ENCODE results near the gene ENTPD2.
A peak's percentile ranks its signal among the peaks of the same experiment; 100 is the strongest.

The ENTPD2 gene

DNA sequence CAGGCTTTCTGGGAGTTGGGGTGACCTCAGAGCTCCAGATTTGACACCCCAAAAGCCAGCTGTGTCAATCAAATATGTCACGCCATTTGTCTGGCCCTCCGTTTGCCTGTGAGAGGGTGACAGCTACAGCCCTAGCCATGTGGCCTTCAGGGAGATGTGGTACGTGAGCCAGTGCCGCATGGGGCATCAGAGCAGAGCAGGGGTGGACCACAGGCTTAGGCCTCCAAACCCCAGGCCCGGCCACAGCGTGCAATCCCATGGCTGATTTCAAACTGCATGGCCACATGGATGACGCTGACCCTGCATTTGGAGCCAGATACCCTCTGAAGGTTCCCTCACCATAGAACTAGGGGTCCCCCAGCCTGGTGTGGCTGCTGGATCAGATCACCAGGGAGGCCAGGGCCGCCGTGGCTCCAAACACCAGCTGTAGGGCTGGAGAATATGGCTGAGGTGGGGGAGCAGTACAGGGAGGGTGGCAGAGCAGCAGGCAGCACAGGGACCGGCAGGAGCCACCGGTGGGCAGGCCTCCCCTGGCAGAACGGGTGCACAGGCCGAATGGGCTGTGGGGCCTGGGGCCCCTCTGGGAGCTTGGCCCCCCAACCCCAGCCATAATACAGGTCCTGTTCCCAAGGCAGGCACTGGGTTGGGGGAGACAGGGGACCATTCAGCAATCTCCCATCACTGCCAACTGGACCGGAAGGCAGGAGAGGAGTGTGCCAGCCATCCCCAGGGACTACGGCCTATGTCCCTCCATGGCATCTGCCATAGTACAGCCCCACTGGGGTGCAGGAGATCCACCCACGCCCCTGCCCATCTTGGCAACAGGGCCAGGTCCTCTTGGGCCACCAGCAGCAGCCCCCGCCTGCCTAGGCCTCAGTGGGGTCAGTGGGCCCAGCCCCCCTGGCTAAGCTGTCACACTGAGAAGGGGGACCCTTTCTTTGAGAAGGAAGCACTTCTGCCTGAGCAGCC lies 15.0 kb upstream of the ENTPD2 start:
- no peak for DNase-seq (ENCODE audit: low spot score)
- TF ChIP-seq CTCF (IDR thresholded peaks at IDR 0.05; ENCODE audit: borderline replicate concordance, control extremely low read depth, extremely low read depth, insufficient read depth, missing control alignments): no peak
- in situ Hi-C loops (cut with MboI; ENCODE audit: low sequenced_read_pairs, unreplicated experiment): no loop called here

DNA sequence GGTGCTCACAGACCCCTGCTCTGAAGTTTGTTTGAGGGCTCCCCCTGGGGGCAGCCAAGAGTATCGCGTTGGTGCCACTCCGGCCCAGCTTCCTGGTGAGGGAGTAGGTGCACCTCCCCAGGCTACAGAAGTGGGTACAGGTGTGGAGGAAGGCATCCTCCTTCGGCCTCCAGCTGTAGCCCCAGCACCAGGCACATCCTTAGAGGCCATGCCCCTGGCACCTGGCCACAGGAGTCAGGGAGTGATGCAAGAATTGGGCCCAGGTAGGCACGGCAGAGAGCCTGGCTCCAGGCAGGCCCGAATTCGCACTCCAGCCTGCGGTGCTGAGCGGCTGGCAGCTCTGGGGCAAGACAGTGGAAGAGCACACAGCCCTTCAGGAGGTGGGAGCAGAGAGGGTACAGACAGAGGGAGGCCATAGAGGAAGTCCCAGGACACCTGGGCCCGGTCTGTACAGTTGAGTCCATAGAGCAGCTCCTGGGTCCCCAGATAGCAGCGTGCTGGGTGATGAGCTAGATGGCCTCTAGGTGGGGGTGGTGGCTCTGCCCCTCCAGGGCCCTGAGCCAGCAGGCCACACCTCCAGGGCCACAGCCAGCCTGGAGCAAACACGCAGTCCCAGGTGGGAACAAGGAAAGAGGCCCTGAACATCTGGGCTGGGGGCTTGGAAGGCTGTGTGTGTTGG lies 14.1 kb upstream of the ENTPD2 start:
- peak; percentile 76 for TF ChIP-seq CTCF (IDR thresholded peaks at IDR 0.05; ENCODE audit: borderline replicate concordance, control extremely low read depth, extremely low read depth, insufficient read depth, missing control alignments)
- DNase-seq (ENCODE audit: low spot score): peak; percentile 90
- in situ Hi-C loops (cut with MboI; ENCODE audit: low sequenced_read_pairs, unreplicated experiment): no loop called here

DNA sequence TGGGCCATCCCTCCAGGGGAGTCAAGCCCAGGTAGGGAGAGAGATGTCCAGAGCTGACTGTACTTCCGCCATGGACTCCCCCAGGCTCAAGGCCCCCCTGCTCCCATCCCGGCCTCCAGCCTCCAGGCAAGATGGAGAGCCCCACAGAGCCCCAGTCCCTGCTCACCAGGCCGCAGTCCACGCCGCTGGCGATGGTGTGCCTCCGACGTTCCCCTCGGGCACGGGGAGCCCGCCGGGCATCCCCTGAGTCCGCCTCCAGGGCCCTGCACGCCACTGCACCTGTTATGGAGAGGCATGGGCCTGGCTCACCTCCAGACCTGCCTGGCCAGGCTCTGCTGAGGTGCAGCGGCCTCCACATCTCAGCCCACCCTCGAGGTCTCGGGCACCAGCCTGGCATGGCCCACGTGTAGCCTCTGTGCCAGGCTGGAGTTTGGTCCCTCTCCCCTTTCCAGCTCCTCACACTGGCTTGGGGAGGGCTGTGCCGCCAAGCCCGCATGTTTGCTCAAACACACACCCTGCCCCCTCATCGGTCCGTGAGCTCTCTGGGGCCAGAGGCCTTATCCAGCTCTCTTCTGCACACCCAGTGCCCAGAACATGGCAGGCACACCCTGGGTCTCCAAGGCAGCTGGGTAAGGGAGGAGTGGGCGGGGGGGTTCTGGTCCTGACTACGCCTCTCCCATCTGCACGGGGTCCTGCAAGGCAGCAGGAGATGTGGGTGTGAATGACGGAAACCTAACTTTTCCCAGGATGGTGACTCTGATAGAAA lies 12.4 kb upstream of the ENTPD2 start:
- in situ Hi-C loops (cut with MboI; ENCODE audit: low sequenced_read_pairs, unreplicated experiment): no loop called here
- no peak for DNase-seq (ENCODE audit: low spot score)
- no peak for TF ChIP-seq CTCF (IDR thresholded peaks at IDR 0.05; ENCODE audit: borderline replicate concordance, control extremely low read depth, extremely low read depth, insufficient read depth, missing control alignments)

DNA sequence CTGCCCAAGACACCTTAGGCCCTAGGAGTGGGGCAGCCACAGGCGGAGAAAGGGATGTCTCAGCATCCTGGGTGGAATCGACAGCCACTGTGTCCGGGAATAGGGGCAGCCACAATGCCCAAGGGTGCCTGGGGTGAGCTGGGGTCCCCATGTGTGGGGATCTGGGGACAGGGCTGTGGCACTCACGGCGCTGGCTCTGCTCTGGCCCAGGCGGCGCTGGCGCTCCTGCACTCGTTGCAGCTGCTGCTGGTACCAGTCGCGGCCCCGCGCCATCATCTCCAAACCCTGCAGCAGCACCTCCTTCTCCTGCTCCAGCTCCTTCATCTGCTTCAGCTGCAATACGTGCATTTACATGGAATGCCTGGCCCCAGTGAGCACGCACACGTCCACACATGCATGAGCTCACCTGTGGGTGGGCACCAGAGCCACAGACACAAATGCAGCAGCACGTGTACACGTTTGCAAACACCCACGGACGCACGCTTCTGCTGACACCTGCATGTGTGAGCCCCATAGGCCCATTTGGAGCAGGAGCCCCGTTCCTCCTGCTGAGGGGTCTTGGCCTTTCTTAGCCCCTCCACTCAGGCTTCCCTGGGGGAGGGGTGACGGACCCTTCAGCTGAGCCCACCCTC lies 11.6 kb upstream of the ENTPD2 start:
- no peak for DNase-seq (ENCODE audit: low spot score)
- TF ChIP-seq CTCF (IDR thresholded peaks at IDR 0.05; ENCODE audit: borderline replicate concordance, control extremely low read depth, extremely low read depth, insufficient read depth, missing control alignments): no peak
- in situ Hi-C loops (cut with MboI; ENCODE audit: low sequenced_read_pairs, unreplicated experiment): no loop called here

- in situ Hi-C loops (cut with MboI; ENCODE audit: low sequenced_read_pairs, unreplicated experiment): no loop called here
- DNase-seq (ENCODE audit: low spot score): no peak
- no peak for TF ChIP-seq CTCF (IDR thresholded peaks at IDR 0.05; ENCODE audit: borderline replicate concordance, control extremely low read depth, extremely low read depth, insufficient read depth, missing control alignments)
These were observed 11.0 kb upstream of the ENTPD2 start for GRCh38 chr9:137064880-137065164.

Data from GM13976 (cell line).